HG02870 (cell line): ENCODE data around the gene CADM3.
A peak's percentile ranks its signal among the peaks of the same experiment; 100 is the strongest.

Experiments
- ATAC-seq: cut with Tn5 transposase; IDR thresholded peaks from one replicate; pipeline ENCODE4 v1.9.1; 2021; ENCODE audit warnings: mild to moderate bottlenecking, moderate library complexity; ENCODE audit not compliant: unreplicated experiment

Gene CADM3

GRCh38 chr1:159204161-159205141, 33.0 kb downstream of the CADM3 start, which contains the start of gene ACKR1:
Gene ACKR1, plus strand, starts transcription at chr1:159204875. Its CDS starts 85 bp downstream, at chr1:159204960.
- no peak for ATAC-seq

- ATAC-seq, result no peak
Observed at GRCh38 chr1:159205225-159205624, 33.8 kb downstream of the CADM3 start.

- ATAC-seq, result no peak
Observed at GRCh38 chr1:159206110-159206509, 34.7 kb downstream of the CADM3 start.

GRCh38 chr1:159207080-159207479, 35.7 kb downstream of the CADM3 start:
- ATAC-seq, result no peak

- no peak for ATAC-seq
Observed at GRCh38 chr1:159207774-159208173, 36.4 kb downstream of the CADM3 start.

- no peak for ATAC-seq
Observed at GRCh38 chr1:159208175-159208825, 36.9 kb downstream of the CADM3 start.

GRCh38 chr1:159209061-159209460, 37.6 kb downstream of the CADM3 start:
- no peak for ATAC-seq

- ATAC-seq, result no peak
Observed at GRCh38 chr1:159211331-159212136, 40.1 kb downstream of the CADM3 start.

- ATAC-seq, result no peak
Observed at GRCh38 chr1:159212596-159212995, 41.2 kb downstream of the CADM3 start.

GRCh38 chr1:159214149-159214760, 42.8 kb downstream of the CADM3 start:
- ATAC-seq, result no peak

GRCh38 chr1:159218649-159219636, 47.5 kb downstream of the CADM3 start:
- ATAC-seq, result no peak

- no peak for ATAC-seq
Observed at GRCh38 chr1:159222075-159222865, 50.9 kb downstream of the CADM3 start.

- no peak for ATAC-seq
Observed at GRCh38 chr1:159223004-159223403, 51.6 kb downstream of the CADM3 start.

- ATAC-seq, result no peak
Observed at GRCh38 chr1:159228554-159228953, 57.1 kb downstream of the CADM3 start.

GRCh38 chr1:159229260-159229885, 58.0 kb downstream of the CADM3 start:
- no peak for ATAC-seq

- no peak for ATAC-seq
Observed at GRCh38 chr1:159229896-159230295, 58.5 kb downstream of the CADM3 start.

- ATAC-seq, result peak; percentile 93
Observed at GRCh38 chr1:159239551-159240220, 68.3 kb downstream of the CADM3 start.

- ATAC-seq, result no peak
Observed at GRCh38 chr1:159247266-159247665, 75.9 kb downstream of the CADM3 start.
